NCI-H345 treated with DMSO at 0.1 percent for 48 hours (cell line): Measurements from ENCODE around the gene NNAT.

Experiments used
- DNase-seq: peaks from one replicate; lab custom pipeline; 2025; ENCODE audit not compliant: unreplicated experiment; lab: John Stamatoyannopoulos, UW

Gene NNAT

GRCh38 chr20:37501940-37502339 lies 19.1 kb upstream of the NNAT start:
- DNase-seq: peak; percentile 16

DNA sequence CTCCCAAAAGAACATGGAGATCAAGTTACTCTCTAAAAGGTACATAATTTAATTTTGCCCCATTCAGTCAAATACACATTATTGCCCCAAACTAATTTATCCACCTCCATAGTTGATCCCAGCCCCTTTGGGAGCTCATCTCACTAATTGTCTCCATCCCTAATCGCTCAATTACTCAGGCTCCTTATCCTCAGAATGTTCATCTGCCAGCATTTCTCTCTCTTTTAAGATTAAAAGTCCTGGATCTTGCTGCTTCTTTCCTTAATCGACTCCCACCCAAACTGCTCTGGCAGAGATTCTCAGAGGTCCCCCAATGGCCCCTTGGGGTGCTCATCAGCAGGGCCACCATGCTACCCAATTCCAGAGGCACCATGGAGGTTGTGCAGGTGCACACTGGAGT lies 18.4 kb upstream of the NNAT start:
- no peak for DNase-seq

DNA sequence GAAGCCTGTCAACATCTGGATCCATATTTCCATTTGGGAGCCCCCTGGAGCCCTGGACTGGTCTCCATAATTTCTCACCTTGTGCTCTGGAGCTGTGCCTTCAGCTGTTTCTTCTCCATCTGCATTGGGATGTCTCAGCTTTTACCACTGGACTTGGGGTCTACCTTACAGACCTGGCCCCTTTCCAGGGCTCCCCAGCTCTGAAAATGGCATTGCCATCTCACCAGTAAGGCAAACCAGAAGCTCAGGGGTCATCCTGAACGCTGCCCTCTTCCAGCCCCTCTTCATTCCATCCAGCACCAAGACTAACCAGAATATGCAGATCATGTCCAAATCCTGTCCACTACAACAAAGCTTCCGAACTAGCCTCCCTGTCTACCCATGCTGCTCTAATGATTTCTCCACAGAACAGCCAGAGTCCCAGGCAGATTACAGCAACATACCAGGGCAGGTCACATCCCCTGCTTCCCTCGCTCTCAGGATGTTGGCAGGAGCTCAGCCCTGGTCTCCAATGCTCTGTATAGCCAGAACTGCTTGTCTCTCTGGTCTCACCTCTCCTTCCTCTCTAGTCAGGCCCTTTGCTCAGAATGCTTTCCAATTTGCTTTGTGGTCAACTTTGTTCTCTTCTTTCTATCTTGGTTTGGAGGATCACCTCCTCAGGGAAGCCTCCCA lies 17.7 kb upstream of the NNAT start:
- no peak for DNase-seq

DNA sequence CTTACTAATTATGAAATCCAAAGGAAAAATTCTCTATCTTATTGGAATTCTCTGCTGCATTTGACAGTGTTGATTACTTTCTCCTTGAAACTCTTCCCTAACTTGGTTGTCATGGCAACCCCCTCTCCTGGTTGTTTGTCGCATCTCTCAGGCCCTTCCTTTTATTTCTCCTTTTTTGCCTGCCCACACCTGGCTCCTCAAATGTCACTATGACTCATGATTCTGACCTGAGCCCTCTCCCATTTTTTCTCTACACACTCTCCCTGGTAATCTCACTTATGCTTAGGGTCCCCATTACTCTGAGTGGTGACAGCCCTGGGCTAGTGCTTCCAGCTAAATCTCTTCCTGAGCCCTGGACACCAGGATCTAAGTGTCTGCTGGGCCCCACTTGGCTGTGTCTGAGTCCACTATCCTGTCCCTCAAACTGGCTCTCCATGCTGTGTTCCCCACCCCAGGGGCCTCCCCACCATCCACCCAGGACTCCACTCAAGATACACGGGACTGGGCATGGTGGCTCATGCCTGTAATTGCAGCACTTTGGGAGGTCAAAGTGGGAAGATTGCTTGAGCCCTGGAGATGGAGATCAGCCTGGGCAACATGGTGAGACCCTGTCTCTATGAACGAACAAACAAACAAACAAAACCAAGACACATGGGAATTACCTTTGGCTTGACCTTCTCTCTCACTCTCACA lies 16.5 kb upstream of the NNAT start:
- DNase-seq: no peak

GRCh38 chr20:37505263-37506151 lies 15.5 kb upstream of the NNAT start:
- DNase-seq: no peak

DNA sequence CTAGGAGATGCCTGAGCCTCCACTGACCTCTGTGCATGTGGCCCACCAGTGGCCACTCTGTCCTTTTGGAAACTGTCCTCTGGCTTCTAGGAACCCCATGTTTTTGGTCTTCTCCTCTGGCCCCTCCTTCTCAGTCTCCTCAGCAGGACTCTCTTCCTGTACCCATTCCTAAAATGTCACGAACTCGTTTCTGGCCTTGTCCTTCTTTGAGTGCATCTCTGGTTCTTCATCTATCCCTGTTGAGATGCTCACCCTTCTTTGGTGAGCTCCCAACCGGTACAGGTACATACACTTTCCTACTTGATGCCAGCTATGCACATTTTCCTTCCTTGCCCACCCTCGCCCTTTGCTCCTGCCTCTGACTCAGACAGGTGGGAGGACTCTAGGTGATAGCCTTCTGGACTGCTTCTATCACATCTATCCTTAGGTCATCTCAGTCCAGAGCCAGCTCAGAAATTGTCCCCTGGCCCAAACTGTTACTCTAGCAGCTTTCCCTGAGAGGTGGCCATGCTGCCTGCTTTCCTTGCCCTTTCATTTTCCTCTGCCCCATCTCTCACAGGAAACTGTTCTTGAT lies 14.8 kb upstream of the NNAT start:
- DNase-seq: no peak

DNA sequence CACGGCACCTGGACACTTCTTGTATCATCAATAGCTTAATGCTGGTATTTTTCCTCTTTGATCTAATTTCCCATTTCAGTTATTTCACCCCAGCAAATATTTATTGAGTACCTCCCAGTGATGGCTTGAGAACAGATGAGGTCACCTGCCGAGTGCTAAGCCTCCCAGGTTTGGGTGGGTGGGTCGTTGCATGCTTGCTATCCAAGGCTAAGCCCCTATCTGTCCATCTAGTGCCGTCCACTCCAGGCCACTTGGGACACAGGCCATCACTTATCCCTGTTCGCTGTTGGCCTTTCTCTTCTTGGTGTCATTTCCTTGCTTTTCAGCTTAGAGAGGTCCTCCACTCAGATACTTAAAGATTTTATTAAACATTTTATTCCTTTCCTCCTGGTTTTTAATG lies 10.8 kb upstream of the NNAT start:
- no peak for DNase-seq

DNA sequence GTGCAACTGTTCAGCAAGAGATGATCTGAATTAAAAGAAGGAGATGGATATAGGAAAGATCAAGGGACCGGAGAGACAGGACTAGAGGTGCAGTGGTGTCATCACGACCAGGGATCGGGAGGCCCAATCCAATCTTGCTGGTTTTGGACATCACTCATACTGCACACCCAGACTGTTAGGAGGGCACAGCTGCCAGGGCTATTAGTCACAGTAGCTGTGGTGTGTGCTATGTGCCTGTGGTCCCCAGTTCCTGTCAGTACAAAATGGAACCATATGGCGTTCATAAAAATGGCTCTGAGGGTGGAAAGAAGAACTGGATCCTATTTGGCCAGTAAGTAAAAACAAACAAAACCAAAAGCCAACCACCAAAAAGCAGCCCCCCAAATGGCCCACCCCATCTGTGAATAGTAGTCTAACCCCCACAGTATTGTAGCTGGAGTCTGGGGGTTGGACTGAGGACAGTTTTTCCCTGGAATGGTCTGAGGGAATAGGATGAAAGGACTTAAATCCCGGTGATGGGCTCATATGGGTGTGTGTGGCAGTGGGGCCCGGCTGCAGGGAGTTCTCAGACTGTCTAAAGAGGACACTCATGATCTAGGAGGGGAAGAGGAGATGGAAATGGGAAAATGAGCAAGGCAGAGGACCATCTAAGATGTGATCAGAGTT lies 9.3 kb upstream of the NNAT start:
- DNase-seq: no peak

- DNase-seq: no peak
Observed at GRCh38 chr20:37513779-37514359, 7.2 kb upstream of the NNAT start.

- DNase-seq: no peak
Observed at GRCh38 chr20:37515876-37516275, 5.2 kb upstream of the NNAT start.

GRCh38 chr20:37516811-37517750 lies 4.0 kb upstream of the NNAT start:
- DNase-seq: no peak

DNA sequence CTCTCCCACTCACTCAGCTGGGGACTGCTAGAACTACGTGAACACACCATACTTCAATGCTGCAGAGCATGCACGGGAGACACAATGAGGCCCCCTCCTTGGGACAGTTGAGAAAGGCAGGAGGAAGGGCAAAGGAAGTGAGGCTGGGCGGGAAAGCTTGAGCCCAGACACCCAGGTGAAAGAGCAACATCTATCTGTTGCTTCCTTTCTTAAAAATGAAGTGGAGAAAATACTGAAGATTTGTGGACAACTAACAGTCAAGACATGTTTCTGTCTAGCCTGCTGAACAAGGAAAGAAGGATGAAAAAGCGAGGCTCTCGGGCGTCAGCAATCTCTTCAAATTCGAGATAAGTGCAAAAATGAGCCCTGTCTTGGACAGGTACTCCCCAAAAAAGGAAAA lies 3.0 kb upstream of the NNAT start:
- DNase-seq: no peak

- DNase-seq: peak; percentile 82
Observed at GRCh38 chr20:37518606-37519507, 2.2 kb upstream of the NNAT start.

GRCh38 chr20:37519508-37520418 lies 1.3 kb upstream of the NNAT start:
- DNase-seq: peak; percentile 92

DNA sequence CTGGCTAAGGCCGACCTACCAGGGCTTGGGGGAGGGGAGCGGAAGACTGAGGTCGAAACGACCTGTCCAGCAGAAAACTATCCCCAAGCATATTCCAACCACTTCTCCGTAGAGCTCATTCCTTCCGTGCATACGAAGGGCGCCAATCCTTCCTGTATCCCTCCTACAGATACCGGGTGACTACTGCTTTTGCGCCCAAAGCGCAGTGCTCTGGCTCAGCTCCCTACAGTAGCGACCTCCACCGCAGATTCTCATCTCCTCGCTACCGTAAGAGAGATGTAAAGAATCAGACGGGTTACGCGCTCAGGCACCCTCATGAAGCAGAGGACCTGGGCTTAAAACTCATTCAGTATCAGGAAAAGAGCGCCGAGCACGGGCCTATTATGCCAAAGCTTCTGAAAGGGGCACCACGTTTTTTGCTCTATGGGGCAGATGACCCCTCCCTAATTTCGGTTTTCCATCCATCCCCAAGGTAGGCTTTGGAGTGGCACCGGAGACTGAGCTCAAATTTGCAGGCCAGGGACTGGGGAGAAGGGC lies 563 bp upstream of the NNAT start:
- no peak for DNase-seq

- DNase-seq: peak; percentile 47
Observed at GRCh38 chr20:37522260-37523011, 1.4 kb downstream of the NNAT start.

GRCh38 chr20:37523012-37523391 lies 2.0 kb downstream of the NNAT start:
- DNase-seq: no peak
